Anterior cingulate cortex (tissue), 58 donors: Measurements from ENCODE around the gene RNASEH2B.

ENCODE experiments used
- DNase-seq, 58 donors: peaks; one replicate each; lab custom pipeline; 2025; lab: John Stamatoyannopoulos, UW

The RNASEH2B gene

DNA sequence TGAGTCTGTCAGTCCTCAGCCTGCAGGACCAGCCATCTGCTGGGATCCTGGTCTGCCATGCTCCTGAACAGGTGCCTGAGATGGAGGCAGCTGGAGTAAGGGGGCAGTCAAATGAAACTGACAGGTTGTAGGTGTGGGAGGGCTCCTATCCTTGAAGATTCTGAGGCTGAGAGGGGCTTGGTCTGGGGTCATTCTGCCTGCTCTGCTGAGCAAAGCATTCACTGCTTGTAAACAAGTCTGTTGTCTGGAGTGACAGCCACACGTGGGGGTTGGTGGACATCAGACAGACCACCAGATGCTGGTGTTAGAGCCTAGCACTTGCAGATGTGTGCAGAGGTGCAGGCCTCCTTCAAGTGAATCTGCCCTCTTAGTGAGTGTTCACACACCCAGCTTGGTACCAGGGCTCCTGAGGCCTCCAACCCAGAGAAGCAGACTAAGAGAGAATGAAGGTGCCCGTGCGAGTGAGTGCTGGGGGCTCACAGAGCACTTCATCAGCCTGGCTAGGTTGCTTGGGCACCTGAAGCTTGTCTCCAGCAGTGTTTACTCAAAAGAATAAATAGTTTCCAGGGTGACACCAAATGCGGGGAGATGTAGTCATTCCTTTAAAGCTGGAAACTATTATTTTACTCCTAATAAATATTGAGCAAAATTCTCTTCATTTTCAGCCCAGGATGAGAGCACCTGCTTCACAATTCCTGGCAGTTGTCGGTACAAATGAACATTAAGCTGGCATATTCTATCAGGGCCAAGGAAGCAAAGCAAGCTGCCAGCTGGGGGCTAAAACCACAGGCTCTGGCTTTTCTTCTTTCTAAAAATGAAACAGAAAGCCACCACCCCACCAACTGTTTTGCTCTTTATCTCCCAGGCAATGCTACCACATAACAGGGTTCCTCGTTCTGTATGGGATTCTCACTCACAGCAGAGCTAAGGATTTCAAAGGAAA is 82.3 kb downstream of the RNASEH2B start:
- no peak for DNase-seq

DNA sequence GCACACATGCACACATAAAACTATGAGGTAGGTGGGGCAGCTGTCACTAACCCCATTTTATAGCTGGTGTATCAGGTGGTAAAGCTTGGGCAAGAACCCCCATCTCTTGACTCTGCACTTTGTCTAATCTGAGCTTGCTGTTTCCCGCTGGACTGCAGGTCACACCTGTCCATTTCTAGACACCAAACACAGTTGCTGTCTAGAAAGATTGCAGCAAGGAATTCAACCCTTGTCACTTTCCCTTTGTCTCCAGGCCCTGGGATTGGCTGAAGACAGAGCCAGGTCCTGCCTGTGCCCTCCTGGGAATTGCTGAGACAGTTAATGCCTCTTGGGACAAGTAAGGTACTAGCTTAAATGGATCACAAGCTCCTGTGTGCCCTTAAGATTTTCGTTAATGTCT is 83.8 kb downstream of the RNASEH2B start:
- no peak for DNase-seq

DNA sequence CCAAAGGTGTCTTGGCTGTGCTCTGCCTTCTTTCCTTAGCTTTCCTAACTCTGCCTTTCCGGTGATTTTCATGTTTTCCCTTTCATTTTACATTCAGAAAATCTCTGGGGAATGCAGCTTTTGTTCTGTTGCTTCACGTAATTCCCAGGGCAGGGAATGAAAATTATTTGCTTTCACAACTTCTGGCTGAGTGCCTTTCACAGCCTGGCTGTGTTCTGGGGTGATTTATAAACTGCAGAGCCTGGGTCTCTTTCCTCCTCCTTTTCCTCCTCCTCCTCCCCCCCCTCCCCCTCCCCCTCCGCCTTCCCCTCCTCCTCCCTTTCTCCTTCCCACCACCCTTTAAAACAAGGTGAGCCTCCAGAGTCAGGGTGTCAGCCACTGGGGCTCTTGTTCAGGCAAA is 84.3 kb downstream of the RNASEH2B start:
- DNase-seq: no peak

DNA sequence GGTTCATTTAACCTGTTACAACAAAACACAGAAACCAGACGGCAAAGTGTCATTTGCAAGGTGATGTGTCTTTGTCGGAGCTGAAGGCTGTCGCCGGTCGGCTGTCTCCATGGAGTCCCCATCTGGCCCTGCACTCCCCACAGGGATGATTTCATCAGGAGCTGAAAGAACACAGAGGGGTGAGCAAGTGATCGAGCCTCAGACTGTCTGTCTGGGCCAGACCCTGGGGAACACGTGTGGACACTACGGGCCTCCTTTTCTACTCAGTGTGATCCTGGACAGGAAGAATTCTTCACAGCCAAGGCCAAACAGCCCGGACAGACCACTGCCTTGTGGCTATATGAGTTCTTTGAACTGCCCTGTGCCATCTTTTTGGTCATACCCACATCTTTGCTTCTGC is 85.1 kb downstream of the RNASEH2B start:
- no peak for DNase-seq

DNA sequence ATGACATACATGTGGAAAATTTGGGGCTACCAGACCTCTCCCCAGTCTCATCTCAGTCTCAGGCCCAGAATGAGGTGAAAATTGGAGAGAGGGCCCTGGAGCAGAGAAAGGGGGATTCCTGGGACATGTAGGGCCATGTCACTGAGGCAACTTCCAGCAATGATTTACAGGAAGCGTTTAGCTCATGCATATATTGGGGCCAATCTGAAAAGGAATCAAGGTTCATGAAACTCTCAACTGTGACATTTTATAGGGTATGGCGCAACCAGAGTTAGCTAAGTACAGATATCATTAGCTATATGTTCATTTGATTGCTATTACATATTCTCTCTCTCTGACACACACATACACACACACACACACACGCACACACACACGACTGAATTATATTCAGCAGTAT is 86.3 kb downstream of the RNASEH2B start:
- no peak for DNase-seq

DNA sequence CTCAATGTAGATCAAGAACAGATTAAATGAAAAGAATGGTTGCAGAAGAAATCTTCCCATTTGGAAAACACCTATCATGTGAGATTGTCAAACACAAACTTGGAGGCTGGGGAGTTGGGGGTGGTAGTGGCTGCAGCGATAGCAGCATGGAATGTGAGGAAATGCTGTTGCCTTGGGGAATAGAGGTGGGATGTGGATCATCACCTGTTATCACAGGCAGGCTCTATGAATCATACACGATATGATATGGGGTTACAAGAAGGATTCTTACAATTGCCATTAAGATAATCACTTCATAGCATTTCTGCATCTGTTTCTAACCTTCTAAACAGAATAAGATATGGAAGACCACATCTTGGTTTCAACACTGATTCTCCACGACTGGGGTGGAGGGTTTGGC is 88.7 kb downstream of the RNASEH2B start:
- no peak for DNase-seq

DNA sequence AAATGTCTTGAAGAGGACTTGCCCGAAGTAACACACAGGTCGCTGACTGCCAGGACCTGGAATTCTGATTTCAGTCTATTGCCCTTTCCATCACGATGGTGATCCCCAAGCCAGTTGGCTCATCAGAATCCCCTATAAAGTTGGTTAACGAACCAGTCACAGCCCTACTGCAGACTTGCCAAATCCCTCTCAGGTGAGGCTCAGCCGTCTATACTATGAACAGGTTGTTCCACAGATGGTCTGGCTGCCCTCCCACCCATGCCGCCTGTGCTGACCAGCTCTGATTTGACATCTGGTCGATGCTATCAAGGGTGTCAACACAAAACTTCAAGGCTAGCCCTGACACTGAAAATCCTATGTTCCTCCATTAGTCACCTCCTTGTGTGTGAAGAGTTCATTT is 90.0 kb downstream of the RNASEH2B start:
- no peak for DNase-seq

DNA sequence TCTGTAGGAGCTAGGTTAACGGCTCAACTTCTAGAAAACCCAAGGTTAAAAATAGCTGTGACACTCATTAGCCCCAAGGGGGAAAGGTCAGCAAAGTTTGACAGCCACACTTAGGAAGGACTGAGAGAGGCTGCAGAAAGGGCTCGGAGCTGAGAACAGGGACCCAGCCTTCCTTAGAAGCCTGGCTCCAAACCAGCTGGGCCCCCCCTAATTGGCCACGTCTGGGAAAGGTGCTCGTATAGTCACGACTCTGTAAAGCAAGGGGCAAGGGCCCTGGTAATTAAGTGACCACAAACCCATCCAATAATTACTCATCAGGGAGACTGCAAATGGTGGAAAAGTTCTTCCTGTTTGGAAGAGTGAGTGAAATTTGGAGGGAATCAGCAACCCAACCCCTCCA is 90.5 kb downstream of the RNASEH2B start:
- DNase-seq: no peak

DNA sequence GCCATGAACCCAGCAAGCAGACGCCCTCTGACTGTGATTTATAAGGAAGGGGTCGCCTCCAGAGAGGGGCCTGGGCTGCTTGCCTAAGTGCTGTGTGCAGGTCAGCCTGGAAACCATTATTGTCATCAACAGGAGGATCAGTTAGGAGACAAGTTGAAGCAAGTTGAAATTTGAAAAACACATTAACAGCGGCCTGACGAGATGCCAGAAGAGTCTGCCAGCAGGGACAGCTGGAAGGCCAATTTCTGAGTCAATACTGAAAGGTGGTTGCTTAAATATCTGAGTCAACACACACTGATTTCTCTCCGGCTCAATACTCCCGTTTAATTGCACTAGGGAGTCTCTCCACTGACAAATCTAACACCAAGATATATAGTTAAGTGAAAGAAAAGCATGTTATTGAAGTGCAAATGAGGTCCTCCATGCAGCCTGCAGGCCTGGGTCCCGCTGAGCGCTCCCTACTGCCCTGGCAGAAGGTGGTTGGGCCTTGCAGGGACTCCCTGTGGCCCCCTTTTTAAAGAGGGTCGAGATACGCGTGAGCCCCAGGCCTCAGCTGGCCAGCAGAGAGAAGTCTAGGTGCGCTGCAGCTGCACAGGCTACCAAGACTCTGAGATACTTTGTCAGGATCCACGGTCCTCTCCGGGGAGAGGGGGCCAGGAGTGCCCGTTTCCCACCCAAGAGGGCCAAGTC is 91.1 kb downstream of the RNASEH2B start:
- peak in 12 of 58 donors; percentile 6 to 35 (median 18) for DNase-seq

DNA sequence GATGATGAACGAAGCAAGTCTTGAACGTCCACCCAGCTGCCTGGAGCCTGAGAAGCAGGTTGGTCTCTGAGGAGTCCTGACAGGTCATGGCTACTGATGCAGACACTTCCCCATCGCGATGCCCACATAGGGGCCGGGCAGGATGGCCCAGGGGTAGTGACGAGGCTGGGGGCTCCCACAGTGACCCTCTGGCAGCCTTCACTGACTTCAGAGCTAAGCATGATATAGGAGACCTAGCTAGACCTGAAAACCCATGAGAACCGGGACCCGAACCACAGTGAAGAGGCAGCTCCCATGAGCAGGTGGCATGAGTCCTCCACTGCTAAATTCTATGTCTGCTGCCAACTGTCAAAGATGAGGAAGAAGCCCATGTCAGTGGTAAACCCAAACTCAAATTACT is 91.7 kb downstream of the RNASEH2B start:
- DNase-seq: no peak

DNA sequence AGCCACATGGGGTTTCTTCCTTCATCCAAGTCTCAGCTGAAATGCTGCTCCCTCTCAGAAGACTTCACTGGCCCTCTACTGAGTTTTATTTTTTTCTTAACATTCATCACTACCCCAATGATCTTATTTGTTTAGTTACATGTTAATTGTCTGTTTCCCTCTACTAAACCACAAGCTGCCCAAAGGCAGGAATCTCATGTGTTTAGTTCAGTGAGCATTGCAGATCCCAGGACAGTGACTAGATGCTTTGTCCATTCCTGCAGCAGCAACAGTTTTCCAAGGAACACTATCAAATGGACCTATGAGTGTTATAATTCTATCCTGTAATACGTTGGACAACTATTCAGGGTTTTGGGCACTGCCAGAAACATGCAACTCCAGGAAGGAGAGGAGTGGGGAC is 93.1 kb downstream of the RNASEH2B start:
- DNase-seq: no peak

DNA sequence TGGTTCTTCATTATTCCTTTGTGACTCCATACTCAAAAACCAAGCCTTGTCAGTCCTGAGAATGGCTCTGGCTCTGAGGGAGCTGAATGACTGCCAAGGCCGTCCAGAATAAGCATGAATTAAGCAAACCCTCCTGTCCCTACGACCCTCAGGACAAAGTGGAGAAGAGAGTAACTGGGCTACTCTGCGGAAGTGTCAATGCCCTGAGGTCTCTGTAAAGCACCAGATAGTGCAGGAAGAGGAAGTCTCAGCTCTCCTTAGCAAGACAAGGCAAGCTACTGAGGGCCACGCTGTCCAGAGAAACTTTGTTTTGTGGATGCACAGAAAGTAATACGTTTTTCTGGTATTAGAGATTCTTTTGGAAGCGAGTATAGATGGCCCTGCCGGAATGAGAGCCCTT is 94.1 kb downstream of the RNASEH2B start:
- no peak for DNase-seq

DNA sequence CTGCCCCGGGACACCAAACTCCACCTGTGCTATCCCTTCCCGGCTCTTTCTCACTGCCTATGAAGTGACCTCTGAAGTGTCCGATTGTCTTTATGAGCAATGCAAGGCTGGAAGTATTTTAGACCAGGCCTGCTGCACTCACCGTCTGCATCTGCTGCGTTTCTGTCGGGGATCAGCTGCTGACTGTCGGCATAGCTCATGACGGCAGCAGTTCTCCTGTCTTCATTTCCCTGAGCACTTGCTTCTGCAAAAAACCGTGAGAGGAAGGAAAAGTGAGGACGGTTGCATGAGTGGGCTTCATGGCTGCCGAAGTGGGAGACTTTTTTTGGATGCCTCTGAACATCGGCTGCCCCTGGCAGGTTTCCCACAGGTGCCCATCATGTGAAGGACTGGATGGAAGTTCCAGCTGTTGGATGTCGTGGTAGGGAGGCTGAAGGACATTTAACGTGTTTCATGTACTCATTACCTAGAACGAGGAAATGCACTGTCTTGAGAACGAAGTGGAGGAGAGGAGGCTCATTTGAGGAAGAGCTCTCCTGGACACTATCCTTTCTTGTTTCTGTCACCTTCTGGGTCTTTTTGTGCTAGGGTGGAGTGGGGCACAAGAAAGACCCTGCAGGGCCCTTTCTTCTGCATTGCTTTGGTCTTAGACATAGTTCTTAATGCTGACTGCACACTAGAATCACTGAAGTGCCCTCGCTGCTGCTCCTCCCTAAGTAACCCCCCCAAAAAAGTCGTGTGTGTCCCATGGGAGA is 94.7 kb downstream of the RNASEH2B start:
- no peak for DNase-seq

DNA sequence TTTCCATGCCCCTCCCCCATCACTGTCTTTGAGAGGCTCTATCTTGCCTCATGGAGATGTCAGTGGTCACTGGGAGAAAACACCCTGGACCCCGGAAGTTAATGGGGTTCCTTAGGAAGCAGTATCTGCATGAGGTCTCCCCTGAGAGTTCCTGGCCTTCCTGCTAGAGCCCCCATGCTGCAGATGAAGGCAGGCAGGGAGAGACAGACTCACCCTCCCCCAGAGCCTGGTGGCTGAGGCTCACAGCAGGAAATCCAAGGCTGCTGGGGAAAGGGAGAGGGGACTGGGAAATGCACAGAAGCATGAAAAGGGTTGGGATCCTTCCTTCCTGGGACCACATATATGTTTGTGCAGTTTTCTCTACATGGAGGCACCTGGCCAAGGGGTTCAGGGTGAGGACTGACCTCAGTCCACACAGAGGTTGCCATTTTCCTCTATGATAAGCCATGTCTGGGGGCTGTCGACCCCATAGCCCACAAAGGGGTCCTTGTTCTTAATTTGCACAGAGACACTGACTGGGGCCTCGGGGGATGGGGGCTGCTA is 95.4 kb downstream of the RNASEH2B start:
- no peak for DNase-seq

DNA sequence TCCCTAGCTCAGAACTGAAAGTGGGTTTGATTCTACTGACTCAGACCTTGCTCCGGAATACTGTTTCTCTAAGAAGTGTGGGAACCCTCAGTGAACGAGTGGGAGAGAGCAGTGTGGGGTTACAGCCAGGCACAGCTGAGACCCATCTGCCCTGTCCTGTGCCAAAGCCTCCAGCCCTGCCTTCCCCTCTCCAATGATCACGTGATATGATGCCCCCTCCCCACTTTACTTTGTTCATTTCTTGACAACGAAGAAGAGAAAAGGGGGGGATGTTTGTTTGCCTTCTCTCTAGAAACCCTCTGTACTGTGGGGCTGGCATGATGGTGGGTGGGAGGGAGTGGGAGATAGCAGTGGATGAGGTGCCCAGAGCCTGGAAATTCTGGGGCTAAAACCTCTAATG is 96.0 kb downstream of the RNASEH2B start:
- no peak for DNase-seq
